Coronary artery (tissue), 2 donors: ENCODE measurements around the gene GEMIN7.

ENCODE experiments used
- DNase-seq: peaks from one replicate; pipeline ENCODE4 v3.0.0-alpha.2; 2017; ENCODE audit warnings: low spot score
- H3K27ac ChIP-seq, 2 donors: fragments of 200-600 bp; sonication (generic); one replicate each; pipeline ENCODE4 v1.5.1; 2016 to 2019
- H3K4me3 ChIP-seq: fragments of 200-600 bp; sonication (generic); 2 replicates; pipeline ENCODE4 v1.5.1; 2016; ENCODE audit warnings: mild to moderate bottlenecking, moderate library complexity
- TF ChIP-seq, protein P1 (sequence below): fragments of 200-600 bp; sonication (generic); IDR thresholded peaks from one replicate; pipeline ENCODE4 v1.5.1; 2019; ENCODE audit warnings: antibody characterized with exemption

Gene GEMIN7

GRCh38 chr19:45090606-45091005, 11.5 kb downstream of the GEMIN7 start:
- Histone ChIP-seq H3K4me3 (peak overlapping the region; percentile 85), H3K27ac (peak overlapping the region; percentile 13 to 64)
- TF ChIP-seq, protein P1, sequence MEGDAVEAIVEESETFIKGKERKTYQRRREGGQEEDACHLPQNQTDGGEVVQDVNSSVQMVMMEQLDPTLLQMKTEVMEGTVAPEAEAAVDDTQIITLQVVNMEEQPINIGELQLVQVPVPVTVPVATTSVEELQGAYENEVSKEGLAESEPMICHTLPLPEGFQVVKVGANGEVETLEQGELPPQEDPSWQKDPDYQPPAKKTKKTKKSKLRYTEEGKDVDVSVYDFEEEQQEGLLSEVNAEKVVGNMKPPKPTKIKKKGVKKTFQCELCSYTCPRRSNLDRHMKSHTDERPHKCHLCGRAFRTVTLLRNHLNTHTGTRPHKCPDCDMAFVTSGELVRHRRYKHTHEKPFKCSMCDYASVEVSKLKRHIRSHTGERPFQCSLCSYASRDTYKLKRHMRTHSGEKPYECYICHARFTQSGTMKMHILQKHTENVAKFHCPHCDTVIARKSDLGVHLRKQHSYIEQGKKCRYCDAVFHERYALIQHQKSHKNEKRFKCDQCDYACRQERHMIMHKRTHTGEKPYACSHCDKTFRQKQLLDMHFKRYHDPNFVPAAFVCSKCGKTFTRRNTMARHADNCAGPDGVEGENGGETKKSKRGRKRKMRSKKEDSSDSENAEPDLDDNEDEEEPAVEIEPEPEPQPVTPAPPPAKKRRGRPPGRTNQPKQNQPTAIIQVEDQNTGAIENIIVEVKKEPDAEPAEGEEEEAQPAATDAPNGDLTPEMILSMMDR, result no peak
- no peak for DNase-seq

DNA sequence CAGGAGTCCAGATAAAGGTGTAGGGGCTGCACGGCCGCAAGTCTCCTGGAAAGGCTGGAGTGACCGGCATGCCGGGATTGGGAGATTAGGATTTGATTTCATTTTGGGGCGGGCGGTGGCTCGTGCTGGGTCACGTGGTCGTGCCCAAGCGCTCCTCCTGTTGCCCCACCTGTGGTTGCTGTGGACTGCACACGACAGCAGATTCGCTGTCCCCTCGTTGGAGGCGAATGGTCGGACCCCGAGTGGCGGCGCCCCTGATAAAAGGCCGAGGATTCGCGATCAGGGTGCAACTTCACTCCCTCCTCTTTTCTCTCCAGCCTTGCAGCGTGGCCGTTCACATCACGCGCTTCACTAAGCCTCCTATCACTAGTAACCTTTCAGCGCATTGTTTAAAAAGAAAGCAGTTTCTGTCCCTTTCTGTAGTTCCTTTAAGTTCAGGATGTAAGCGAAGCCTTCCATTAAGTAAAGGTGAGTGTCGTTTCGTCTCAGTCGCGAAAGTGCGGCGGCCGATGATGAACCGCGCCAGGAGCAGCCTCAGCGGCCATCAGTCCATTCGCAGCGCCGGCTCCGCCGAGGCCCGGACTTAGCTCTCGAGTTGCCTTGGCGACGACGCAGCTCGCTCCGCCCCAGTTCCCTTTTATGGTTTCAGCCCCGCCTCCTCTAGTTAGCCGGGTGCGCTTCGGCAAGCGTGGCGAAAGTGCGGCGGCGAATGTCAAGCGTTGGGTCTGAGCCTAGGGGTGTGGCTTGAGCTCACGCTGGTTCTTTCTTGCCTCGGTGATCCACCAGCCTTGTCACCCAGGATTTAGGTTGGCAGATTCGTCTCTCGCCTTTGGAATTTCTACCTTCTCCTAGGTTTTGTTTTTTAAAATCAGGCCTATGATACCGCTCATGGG, 12.2 kb downstream of the GEMIN7 start:
- DNase-seq, result peak; percentile 98
- H3K4me3 ChIP-seq, result peak overlapping the region; percentile 85
- peak overlapping the region; percentile 69 to 89 for H3K27ac ChIP-seq
- TF ChIP-seq, protein P1, result no peak

DNA sequence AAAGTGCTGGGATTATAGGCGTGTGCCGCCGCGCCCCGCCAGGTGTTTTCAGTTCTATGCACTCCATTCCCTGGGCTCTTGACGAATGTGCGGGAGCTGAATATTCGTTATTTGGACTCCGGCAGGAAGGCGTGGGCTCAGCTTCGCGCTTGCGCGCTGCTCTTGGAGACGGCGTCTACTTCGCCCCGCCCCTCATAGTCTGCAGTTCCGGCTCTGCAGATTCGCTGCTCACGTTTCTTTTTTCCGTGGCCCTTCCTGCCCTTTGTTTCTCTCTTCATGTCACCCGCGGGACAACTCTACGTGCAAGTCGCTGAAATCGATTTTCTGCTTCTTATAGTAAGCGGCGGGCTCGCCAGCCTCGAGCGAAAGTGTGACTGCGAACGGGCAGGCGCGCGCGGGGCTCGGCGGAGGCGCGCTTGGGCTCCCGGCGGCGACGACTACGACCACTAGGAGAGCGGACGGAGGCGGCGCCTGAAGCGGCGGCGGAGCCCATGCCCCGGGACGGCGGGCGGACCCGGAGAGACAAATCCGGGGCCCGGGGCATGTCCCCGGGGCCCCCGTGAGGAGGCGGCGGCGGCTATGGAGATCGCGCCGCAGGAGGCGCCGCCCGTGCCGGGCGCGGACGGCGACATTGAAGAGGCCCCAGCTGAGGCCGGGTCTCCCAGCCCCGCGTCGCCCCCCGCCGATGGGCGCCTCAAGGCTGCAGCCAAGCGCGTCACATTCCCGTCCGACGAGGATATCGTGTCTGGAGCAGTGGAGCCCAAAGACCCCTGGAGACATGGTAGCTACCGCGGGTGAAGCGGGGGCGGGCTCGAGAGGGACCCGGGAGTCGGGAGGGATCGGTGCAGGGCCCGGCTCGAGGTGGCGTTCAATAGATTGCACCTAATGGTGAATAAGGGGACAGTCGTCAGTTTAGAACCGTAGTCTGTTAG, 14.0 kb downstream of the GEMIN7 start, which contains the start of gene PPP1R37:
Gene PPP1R37 (plus strand): TSS at position 433 of the 932 bp plus-strand sequence. CDS start 147 bp downstream, at position 580.
- Histone ChIP-seq H3K4me3 (peak within 1 kb of the TSS; percentile 85), H3K27ac (peak within 1 kb of the TSS; percentile 69 to 89)
- peak; percentile 95 for DNase-seq
- TF ChIP-seq, protein P1, result no peak

- TF ChIP-seq, protein P1, result no peak
- H3K27ac ChIP-seq, result no peak overlapping the region
- H3K4me3 ChIP-seq, result peak overlapping the region; percentile 85
- DNase-seq, result no peak
Measured at GRCh38 chr19:45094137-45094536, 15.1 kb downstream of the GEMIN7 start.

- no peak for DNase-seq
- TF ChIP-seq, protein P1, result no peak
- no peak overlapping the region for H3K4me3 ChIP-seq
- no peak overlapping the region for H3K27ac ChIP-seq
Measured at GRCh38 chr19:45094707-45095106, 15.6 kb downstream of the GEMIN7 start.

GRCh38 chr19:45095496-45096413, 16.7 kb downstream of the GEMIN7 start:
- no peak overlapping the region for H3K27ac ChIP-seq
- TF ChIP-seq, protein P1, result no peak
- no peak overlapping the region for H3K4me3 ChIP-seq
- DNase-seq, result no peak
